WTC11 (cell line): Measurements from ENCODE around the gene TBC1D1. TPM values are rescaled to one million over a fixed set of nuclear protein-coding genes. Genes with fewer than 3 reads are reported as not detected.

ENCODE experiments used
- ATAC-seq: fragments of 200-7000 bp; cut with Tn5 transposase; 2 replicates; pipeline ENCODE4 v1.10.0; 2021; ENCODE audit warnings: mild to moderate bottlenecking, moderate library complexity
- CTCF ChIA-PET: fragments of 300-600 bp; sonication (Branson Sonifier 250); formaldehyde crosslinking; loops from one replicate; lab custom pipeline; 2021; ENCODE audit warnings: antibody characterized with exemption; lab: Charles Lee
- POLR2A ChIA-PET: fragments of 350-600 bp; sonication (Branson Sonifier 250); formaldehyde crosslinking; loops from one replicate; lab custom pipeline; 2021; ENCODE audit warnings: antibody characterized with exemption; lab: Charles Lee
- DNase-seq: peaks from one replicate; pipeline ENCODE4 v3.0.0; 2021; ENCODE audit warnings: low spot score
- H3K27ac Mint-ChIP-seq: 2 replicates; pipeline ENCODE4 v1.8.0; 2021; ENCODE audit warnings: mixed read lengths
- H3K27me3 Mint-ChIP-seq: 2 replicates; pipeline ENCODE4 v1.8.0; 2021; ENCODE audit warnings: low read depth, mild to moderate bottlenecking, moderate library complexity, mixed read lengths
- H3K36me3 Mint-ChIP-seq: 2 replicates; pipeline ENCODE4 v1.8.0; 2021; ENCODE audit warnings: mixed read lengths
- H3K4me1 Mint-ChIP-seq: 2 replicates; pipeline ENCODE4 v1.8.0; 2022; ENCODE audit warnings: mixed read lengths
- H3K4me3 Mint-ChIP-seq: 2 replicates; pipeline ENCODE4 v1.8.0; 2021; ENCODE audit warnings: mild to moderate bottlenecking, moderate library complexity, mixed read lengths
- H3K9me3 Mint-ChIP-seq: 2 replicates; pipeline ENCODE4 v1.8.0; 2021; ENCODE audit warnings: mixed read lengths
- CBFB ChIP-seq: sonication (generic); formaldehyde crosslinking; IDR thresholded peaks from 2 replicates; pipeline ENCODE4 v1.8.1; 2022; ENCODE audit warnings: mild to moderate bottlenecking, low read depth, missing genetic modification reagents
- E2F1 ChIP-seq: sonication (generic); formaldehyde crosslinking; IDR thresholded peaks from 2 replicates; pipeline ENCODE4 v1.8.0; 2022; ENCODE audit warnings: mild to moderate bottlenecking, missing genetic modification reagents
- E2F5 ChIP-seq: sonication (generic); formaldehyde crosslinking; IDR thresholded peaks from 2 replicates; pipeline ENCODE4 v1.8.1; 2022; ENCODE audit warnings: mild to moderate bottlenecking, moderate library complexity, missing genetic modification reagents
- ERG ChIP-seq: fragments of 250-450 bp; sonication (Bioruptor Pico); IDR thresholded peaks from 2 replicates; pipeline ENCODE4 v1.8.0; 2021; ENCODE audit warnings: mild to moderate bottlenecking
- ESRRA ChIP-seq: sonication (generic); formaldehyde crosslinking; IDR thresholded peaks from 2 replicates; pipeline ENCODE4 v1.8.1; 2022; ENCODE audit warnings: mild to moderate bottlenecking, missing genetic modification reagents, borderline replicate concordance
- GRHL2 ChIP-seq: fragments of 250-450 bp; sonication (Bioruptor Pico); IDR thresholded peaks from 2 replicates; pipeline ENCODE4 v1.8.0; 2022; ENCODE audit warnings: mild to moderate bottlenecking, moderate library complexity; ENCODE audit not compliant: insufficient replicate concordance, severe bottlenecking
- GTF2I ChIP-seq: fragments of 250-450 bp; sonication (Bioruptor Pico); conservative IDR thresholded peaks from 2 replicates; pipeline ENCODE4 v1.4.0; 2021; ENCODE audit warnings: mild to moderate bottlenecking
- MYBL2 ChIP-seq: sonication (generic); formaldehyde crosslinking; IDR thresholded peaks from 2 replicates; pipeline ENCODE4 v1.8.1; 2023; ENCODE audit warnings: mild to moderate bottlenecking, moderate library complexity, missing genetic modification reagents
- NFYB ChIP-seq: sonication (generic); formaldehyde crosslinking; conservative IDR thresholded peaks from 2 replicates; pipeline ENCODE4 v1.8.0; 2022; ENCODE audit warnings: low read depth, missing genetic modification reagents
- NR1H2 ChIP-seq: sonication (generic); formaldehyde crosslinking; IDR thresholded peaks from 2 replicates; pipeline ENCODE4 v1.9.0; 2021; ENCODE audit warnings: mild to moderate bottlenecking, moderate library complexity, missing genetic modification reagents
- OVOL2 ChIP-seq: fragments of 250-450 bp; sonication (Bioruptor Pico); IDR thresholded peaks from 2 replicates; pipeline ENCODE4 v1.9.0; 2021; ENCODE audit warnings: mild to moderate bottlenecking, borderline replicate concordance
- SOX15 ChIP-seq: fragments of 250-450 bp; sonication (Bioruptor Pico); IDR thresholded peaks from 2 replicates; pipeline ENCODE4 v1.9.0; 2021; ENCODE audit warnings: mild to moderate bottlenecking
- TEAD4 ChIP-seq: sonication (generic); formaldehyde crosslinking; IDR thresholded peaks from 2 replicates; pipeline ENCODE4 v1.8.0; 2022; ENCODE audit warnings: mild to moderate bottlenecking, missing genetic modification reagents
- ZBTB21 ChIP-seq: sonication (generic); formaldehyde crosslinking; IDR thresholded peaks from 2 replicates; pipeline ENCODE4 v1.8.1; 2023; ENCODE audit warnings: mild to moderate bottlenecking, missing genetic modification reagents, borderline replicate concordance
- ZNF219 ChIP-seq: sonication (generic); formaldehyde crosslinking; IDR thresholded peaks from 2 replicates; pipeline ENCODE4 v1.8.0; 2023; ENCODE audit warnings: missing genetic modification reagents, mild to moderate bottlenecking, borderline replicate concordance
- ZNF425 ChIP-seq: fragments of 250-450 bp; sonication (Bioruptor Pico); conservative IDR thresholded peaks from 2 replicates; pipeline ENCODE4 v1.9.0; 2021; ENCODE audit warnings: mild to moderate bottlenecking
- total RNA-seq: library from RNA; stranded (reverse); gene quantifications from 3 replicates; pipeline ENCODE4 v1.2.3, GENCODE V29; 2021
- TF ChIP-seq, protein P1 (sequence below): fragments of 200-600 bp; IDR thresholded peaks from 2 replicates; pipeline ENCODE4 v1.8.0; 2022; ENCODE audit warnings: antibody characterized with exemption
- TF ChIP-seq, protein P2 (sequence below): sonication (generic); formaldehyde crosslinking; IDR thresholded peaks from 2 replicates; pipeline ENCODE4 v1.8.1; 2022; ENCODE audit warnings: missing genetic modification reagents, borderline replicate concordance
- TF ChIP-seq, protein P3 (sequence below): sonication (generic); formaldehyde crosslinking; IDR thresholded peaks from 2 replicates; pipeline ENCODE4 v1.8.1; 2022; ENCODE audit warnings: mild to moderate bottlenecking, missing genetic modification reagents, moderate library complexity, borderline replicate concordance

Gene TBC1D1
- total RNA-seq, 1 experiment from 2014 or later: 134 TPM

DNA sequence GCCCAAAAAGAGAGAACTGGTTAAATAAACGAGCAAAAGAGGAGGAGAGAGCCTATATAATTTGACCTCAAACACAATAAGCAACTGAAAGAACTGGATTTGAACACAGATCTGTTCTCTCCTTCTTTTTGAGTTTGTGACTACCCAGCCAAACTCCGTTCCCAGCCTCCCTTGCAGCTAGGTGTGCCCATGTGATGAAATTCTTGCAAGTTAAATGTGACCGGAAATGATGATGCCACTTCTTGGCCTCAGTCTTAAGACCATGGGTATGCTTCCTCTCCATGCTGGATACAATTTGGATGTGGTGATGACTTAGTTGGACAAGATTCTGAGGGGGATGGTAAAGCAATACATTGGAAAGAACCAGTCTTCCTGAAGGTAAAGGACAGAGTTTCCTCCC, 273.5 kb downstream of the TBC1D1 start:
- CTCF ChIA-PET: no interaction called here
- ATAC-seq: no peak

More for the DNA sequence above, 273.5 kb downstream of the TBC1D1 start:
- Mint-ChIP-seq H3K27me3 (no peaks in the 10 kb centered on the region; the same call in 1 of the 2 replicates), H3K27ac (no peak overlapping the region), H3K9me3 (peaks cover 17% of the 10 kb centered on the region), H3K4me3 (no peak overlapping the region), H3K4me1 (peaks cover 16% of the 10 kb centered on the region), H3K36me3 (peaks cover 9% of the 10 kb centered on the region)
- POLR2A ChIA-PET: no interaction called here
- DNase-seq: no peak
- TF ChIP-seq GRHL2 (CRISPR knock-in tag) (no peak), E2F1 (no peak), ZNF219 (no peak), ZBTB21 (CRISPR knock-in tag) (no peak), SOX15 (CRISPR knock-in tag) (no peak), TEAD4 (CRISPR knock-in tag) (no peak), MYBL2 (no peak), ZNF425 (CRISPR knock-in tag) (no peak), E2F5 (CRISPR knock-in tag) (no peak), OVOL2 (CRISPR knock-in tag) (no peak), CBFB (CRISPR knock-in tag) (no peak), GTF2I (CRISPR knock-in tag) (no peak), NR1H2 (CRISPR knock-in tag) (no peak), ERG (CRISPR knock-in tag) (no peak), ESRRA (CRISPR knock-in tag) (no peak), NFYB (CRISPR knock-in tag) (no peak)
- TF ChIP-seq, protein P1, sequence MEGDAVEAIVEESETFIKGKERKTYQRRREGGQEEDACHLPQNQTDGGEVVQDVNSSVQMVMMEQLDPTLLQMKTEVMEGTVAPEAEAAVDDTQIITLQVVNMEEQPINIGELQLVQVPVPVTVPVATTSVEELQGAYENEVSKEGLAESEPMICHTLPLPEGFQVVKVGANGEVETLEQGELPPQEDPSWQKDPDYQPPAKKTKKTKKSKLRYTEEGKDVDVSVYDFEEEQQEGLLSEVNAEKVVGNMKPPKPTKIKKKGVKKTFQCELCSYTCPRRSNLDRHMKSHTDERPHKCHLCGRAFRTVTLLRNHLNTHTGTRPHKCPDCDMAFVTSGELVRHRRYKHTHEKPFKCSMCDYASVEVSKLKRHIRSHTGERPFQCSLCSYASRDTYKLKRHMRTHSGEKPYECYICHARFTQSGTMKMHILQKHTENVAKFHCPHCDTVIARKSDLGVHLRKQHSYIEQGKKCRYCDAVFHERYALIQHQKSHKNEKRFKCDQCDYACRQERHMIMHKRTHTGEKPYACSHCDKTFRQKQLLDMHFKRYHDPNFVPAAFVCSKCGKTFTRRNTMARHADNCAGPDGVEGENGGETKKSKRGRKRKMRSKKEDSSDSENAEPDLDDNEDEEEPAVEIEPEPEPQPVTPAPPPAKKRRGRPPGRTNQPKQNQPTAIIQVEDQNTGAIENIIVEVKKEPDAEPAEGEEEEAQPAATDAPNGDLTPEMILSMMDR: no peak
- TF ChIP-seq, protein P2, sequence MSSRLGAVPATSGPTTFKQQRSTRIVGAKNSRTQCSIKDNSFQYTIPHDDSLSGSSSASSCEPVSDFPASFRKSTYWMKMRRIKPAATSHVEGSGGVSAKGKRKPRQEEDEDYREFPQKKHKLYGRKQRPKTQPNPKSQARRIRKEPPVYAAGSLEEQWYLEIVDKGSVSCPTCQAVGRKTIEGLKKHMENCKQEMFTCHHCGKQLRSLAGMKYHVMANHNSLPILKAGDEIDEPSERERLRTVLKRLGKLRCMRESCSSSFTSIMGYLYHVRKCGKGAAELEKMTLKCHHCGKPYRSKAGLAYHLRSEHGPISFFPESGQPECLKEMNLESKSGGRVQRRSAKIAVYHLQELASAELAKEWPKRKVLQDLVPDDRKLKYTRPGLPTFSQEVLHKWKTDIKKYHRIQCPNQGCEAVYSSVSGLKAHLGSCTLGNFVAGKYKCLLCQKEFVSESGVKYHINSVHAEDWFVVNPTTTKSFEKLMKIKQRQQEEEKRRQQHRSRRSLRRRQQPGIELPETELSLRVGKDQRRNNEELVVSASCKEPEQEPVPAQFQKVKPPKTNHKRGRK (CRISPR knock-in tag): no peak
- TF ChIP-seq, protein P3, sequence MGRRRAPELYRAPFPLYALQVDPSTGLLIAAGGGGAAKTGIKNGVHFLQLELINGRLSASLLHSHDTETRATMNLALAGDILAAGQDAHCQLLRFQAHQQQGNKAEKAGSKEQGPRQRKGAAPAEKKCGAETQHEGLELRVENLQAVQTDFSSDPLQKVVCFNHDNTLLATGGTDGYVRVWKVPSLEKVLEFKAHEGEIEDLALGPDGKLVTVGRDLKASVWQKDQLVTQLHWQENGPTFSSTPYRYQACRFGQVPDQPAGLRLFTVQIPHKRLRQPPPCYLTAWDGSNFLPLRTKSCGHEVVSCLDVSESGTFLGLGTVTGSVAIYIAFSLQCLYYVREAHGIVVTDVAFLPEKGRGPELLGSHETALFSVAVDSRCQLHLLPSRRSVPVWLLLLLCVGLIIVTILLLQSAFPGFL: no peak
